HG03442 (cell line): ENCODE data around the gene PALM3.
"Not testable (repeated sequence)": the region's sequence is repeated elsewhere in the genome, so short reads cannot be mapped to it uniquely, and the experiment has no call there.

Experiments used
- ATAC-seq: cut with Tn5 transposase; IDR thresholded peaks from one replicate; pipeline ENCODE4 v1.9.1; 2021; ENCODE audit warnings: mild to moderate bottlenecking, moderate library complexity; ENCODE audit not compliant: unreplicated experiment

The PALM3 gene

GRCh38 chr19:14061081-14061749 is 661 bp downstream of the PALM3 start:
- ATAC-seq, result no peak

DNA sequence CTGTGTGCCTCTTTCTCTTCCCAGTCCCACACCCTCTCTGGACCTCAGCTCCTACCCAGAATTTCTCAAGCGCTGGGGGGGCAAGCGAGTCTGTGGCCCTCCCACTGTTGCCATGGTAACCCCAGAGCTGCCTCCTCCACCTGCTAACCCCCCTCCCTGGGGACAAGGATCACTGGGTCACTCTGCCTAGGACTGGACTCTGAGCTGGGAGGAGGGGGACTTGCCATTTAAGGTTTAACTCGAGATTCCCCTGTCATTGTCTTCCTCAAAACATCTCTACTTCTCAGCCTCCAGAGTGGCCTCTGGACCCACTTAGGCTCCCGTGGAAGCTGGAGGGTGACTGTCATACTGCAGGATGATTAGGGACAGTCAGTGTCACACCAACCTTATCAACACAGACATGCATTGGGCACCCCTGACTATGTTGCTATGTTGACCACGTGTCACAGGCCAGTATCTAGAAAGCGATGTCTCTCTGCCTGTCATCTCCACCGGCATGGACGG is 2.2 kb downstream of the PALM3 start:
- no peak for ATAC-seq

DNA sequence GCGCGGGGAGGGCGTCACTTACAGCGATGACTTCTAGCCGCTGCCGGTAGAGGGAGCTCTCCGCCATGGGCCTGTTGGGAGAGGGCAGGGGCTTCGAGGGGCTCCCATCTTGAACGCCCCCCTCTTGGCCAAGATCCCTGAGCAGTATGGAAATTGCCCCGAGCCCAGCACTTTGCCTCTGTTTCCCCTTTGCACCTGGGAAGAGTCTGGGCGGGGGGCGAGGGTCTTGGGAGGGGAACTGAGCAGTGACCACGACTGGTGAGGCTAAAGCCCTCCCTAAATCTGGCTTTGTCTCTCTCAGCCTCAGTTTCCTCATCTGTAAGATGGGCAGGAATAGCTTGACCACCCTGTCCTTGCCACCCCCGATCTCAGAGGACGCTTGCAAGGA is 2.8 kb downstream of the PALM3 start:
- ATAC-seq, result no peak

GRCh38 chr19:14058182-14059092 is 3.4 kb downstream of the PALM3 start:
- ATAC-seq, result no peak

DNA sequence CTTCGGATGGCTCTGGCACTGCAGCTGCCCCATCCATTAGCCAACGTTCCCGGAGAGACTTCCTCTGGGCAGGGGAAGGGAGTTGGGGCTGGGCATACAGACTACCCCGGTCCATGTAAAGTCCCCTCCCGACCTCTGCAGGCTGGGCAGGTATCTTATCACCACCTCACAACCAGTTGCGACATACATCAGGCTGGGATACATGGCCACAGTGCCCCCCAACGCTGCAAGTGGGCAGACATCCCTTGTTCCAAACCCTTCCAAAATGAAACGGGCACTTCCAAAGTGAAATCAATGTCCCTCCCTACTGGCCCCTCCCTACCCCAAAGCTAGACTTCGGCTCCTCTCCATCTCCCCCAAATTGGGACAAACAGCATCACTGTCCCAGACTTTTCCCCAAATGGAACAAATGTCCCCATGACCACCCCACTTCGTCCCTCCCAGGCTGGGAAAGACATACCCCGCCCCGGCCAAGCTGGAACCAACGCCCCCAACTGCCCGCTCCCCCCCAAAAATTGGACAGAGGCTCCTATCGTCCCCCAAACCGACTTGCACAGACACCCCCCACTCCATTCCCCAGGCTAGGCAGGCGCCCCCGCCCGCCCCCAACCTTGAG is 5.0 kb downstream of the PALM3 start:
- ATAC-seq, result no peak

- no peak for ATAC-seq
Measured at GRCh38 chr19:14056069-14056666, 5.7 kb downstream of the PALM3 start.

GRCh38 chr19:14055396-14055795 is 6.5 kb downstream of the PALM3 start:
- no peak for ATAC-seq

GRCh38 chr19:14054721-14055120 is 7.2 kb downstream of the PALM3 start:
- ATAC-seq, result no peak

DNA sequence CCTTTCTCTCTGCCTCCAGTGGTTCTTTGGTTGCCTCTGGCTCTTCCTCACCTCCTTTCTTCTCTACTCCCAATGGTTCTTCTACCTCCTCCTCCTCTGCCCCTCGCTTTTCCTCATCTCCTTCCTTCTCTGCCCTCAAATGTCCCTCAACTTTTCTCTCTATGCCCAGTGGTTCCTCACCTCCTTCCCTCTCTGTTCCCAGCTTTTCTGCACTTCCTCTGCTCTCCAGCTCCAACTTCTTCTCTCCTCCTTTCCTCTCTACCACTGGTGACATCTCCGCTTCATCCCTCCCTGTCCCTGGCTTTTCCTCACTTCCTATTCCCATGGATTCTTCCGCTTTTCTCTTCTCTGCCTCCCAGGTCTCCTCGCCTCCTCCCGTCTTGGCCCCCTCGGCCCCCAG is 7.8 kb downstream of the PALM3 start:
- no peak for ATAC-seq

GRCh38 chr19:14053500-14053899 is 8.4 kb downstream of the PALM3 start:
- no peak for ATAC-seq

DNA sequence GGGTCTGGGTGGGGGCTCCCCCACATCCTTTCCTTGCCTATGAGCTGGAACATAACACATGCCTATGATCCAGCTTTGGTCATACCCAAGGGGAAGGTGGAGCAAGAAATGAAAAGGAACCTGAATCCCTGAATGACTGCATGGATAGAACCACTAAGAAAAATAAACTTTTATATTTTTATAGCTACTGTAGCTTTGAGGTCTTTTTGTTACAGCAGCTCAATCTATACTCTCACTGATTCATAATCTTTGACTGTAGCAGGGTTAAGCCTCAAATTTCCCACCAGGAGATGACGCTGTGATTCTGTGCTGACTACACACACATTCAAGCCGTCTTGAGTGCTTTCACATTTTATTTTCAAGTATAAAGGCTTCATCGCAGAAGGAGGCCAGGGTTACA is 8.8 kb downstream of the PALM3 start:
- no peak for ATAC-seq

GRCh38 chr19:14052470-14052869 is 9.4 kb downstream of the PALM3 start:
- no peak for ATAC-seq

- no peak for ATAC-seq
Measured at GRCh38 chr19:14051980-14052379, 9.9 kb downstream of the PALM3 start.

DNA sequence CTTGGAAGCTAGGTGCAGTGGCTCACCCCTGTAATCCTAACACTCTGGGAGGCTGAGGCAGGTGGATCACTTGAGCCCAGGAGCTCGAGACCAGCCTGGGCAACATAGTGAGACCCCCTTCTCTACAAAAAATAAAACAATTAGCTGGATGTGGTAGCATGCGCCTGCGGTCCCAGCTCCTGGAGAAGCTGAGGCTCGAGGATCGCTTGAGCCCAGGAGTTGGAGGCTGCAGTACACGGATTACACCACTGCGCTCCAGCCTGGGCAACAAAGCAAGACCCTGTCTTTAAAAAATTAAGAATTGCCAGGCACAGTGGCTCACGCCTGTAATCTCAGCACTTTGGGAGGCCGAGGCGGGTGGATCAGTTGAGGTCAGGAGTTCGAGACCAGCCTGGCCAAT is 10.9 kb downstream of the PALM3 start:
- ATAC-seq, result not testable (repeated sequence)

DNA sequence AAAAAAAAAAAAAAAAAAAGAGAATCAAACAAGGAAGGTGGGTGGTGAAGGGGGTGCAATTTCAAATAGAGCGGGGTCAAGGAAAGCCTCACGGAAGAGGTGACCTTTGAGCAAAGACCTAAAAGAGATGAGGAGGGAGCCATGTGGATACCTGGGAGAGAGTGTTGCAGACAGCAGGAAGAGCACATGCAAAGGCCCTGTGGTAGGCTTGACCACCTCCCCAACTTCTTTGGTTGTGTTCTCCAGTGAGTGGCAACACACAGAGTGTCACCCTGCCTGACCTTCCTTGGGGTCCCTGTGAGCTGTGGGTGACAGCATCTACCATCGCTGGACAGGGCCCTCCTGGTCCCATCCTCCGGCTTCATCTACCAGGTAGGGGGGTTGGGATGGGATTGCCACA is 11.4 kb downstream of the PALM3 start:
- ATAC-seq, result no peak

- no peak for ATAC-seq
Measured at GRCh38 chr19:14048443-14049153, 13.3 kb downstream of the PALM3 start.

- not testable (repeated sequence) for ATAC-seq
Measured at GRCh38 chr19:14047866-14048265, 14.0 kb downstream of the PALM3 start.

GRCh38 chr19:14042659-14043608 is 18.9 kb downstream of the PALM3 start:
- ATAC-seq, result not testable (repeated sequence)

DNA sequence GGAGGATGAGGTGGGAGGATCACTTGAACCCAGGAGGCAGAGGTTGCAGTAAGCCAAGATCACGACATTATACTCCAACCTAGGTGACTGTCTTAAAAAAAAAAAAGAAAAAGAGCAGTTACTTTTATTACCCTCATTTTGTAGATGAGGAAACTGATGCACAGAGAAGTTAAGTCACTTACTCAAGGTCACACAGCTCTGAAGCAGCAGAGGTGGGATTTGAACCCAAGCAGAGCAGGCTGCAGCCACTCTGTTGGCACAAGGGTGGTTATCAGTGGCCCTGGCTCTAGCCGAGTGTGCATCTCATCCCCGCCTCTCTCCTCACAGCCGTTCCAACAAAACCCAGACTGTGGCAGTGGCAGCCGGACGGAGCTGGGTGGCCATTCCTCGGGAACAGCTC is 22.7 kb downstream of the PALM3 start:
- ATAC-seq, result no peak
